HG03097 (cell line): ENCODE results near the gene APOF.
"Not testable (repeated sequence)": the region's sequence is repeated elsewhere in the genome, so short reads cannot be mapped to it uniquely, and the experiment has no call there.

Source experiments
- ATAC-seq: cut with Tn5 transposase; IDR thresholded peaks from one replicate; pipeline ENCODE4 v1.9.1; 2021; ENCODE audit not compliant: unreplicated experiment, low FRiP score

Gene APOF

GRCh38 chr12:56374726-56375597, 12.3 kb upstream of the APOF start:
- ATAC-seq = peak; percentile 4

- ATAC-seq = no peak
Measured at GRCh38 chr12:56373515-56373914, 10.9 kb upstream of the APOF start.

DNA sequence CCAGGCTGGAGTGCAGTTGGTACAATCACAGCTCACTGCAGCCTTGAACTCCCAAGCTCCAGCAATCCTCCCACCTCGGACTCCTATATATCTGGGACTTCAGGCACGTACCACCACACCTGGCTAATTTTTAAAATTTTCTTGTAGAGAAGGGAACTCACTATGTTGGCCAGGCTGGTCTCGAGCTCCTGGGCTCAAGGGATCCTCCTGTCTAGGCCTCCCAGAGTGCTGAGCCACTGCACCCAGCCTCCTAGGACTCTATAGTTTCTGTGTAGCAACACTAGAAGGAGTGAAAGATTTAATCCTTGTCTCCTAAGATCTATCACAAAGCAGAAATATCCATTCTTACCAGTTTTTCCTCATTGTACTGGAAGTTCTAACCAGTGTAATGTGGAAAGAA, 4.3 kb upstream of the APOF start:
- ATAC-seq = no peak

- ATAC-seq = no peak
Measured at GRCh38 chr12:56361487-56362129, 1.0 kb downstream of the APOF start.

GRCh38 chr12:56359851-56360767, 2.5 kb downstream of the APOF start, which contains the start of gene STAT2:
Gene STAT2, minus strand, starts transcription at chr12:56360107. Its CDS starts 3,536 bp downstream, at chr12:56356571.
- ATAC-seq = peak; percentile 91

GRCh38 chr12:56358836-56359532, 3.7 kb downstream of the APOF start:
- ATAC-seq = no peak

GRCh38 chr12:56351325-56351724, 11.3 kb downstream of the APOF start:
- no peak for ATAC-seq

DNA sequence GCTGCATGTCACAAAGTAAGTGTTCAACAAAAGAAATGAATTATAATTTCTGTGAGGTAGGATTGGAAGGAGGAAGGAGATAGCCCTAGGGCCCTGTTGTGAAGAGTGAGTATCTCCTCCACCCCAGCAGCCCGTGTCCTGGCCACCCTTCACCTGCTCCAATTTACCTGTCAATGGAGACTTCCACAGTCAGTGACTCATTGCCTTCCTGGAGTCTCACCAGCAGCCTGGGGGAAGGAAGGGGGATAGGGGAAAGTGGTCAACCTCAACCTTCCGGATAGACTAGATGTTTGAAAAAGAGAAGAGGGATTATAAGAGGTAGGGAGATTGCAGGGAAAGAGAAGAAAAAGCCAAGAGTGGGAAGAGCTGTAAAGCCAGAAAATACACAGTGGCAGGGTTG, 12.0 kb downstream of the APOF start:
- no peak for ATAC-seq

DNA sequence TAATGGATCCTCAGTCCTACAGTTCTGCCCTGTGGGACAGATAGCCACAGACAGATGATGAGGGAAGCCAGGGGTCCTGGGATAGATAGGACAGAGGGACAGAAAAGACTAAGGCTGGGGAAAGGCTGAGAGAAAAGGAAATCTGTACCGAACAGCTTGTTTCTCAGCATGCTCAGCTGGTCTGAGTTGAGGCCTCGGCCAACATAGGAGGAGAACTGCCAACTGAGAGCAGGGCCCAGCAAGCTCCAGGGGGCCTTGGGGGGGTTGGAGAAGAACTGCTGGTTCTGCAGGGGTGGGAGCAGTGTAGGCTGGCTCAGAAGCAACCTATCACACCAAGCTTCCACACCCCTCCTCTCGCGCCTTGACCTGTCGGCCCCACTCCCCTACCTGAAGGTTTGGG, 13.9 kb downstream of the APOF start:
- ATAC-seq = no peak

DNA sequence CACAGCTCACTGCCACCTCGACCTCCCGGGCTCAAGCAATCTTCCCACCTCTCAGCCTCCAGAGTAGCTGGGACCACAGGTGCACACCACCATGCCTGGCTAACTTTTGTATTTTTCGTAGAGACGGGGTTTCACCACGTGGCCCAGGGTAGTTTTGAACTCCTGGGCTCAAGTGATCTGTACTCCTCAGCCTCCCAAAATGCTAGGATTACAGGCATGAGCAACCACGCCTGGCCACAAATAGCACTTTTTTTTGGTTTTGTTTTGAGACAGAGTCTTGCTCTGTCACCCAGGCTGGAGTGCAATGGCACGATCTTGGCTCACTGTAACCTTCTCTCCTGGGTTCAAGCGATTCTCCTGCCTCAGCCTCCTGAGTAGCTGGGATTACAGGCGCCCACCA, 15.4 kb downstream of the APOF start:
- not testable (repeated sequence) for ATAC-seq

DNA sequence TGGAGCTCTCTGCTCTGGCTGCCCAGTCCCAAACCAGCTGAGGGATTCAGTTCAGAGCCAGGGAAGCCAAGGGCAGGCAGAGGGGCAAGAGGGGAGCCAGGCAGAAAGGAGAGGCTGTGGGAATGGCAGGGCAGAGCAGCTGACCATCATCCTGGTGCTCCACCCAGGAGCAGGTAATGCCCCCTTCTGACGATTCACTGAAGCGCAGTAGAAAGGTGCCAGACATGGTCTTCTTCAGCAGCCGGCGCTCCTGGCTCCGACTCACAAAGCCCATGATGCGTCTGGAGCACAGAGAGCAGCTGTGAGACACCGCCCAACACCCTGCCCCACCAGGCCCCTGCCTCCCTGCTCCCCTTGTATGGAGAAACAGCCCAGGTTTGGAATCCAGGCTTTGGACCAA, 16.0 kb downstream of the APOF start:
- ATAC-seq = no peak

DNA sequence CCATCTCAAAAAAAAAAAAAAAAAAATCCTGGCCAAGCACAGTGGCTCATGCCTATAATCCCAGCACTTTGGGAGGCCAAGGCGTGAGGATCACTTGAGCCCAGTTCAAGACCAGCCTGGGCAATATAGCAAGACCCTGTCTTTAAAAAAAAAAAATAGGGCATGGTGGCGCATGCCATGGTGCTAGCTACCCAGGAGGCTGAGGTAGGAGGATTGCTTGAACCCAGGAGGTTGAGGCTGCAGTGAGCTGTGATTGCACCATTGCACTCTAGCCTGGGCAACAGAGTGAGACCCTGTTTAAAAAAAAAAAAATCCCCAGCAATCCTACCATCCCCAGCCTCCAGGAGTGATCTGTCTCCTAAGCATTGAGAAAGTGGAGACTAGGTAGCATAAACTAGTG, 20.4 kb downstream of the APOF start:
- ATAC-seq = not testable (repeated sequence)

GRCh38 chr12:56341616-56342015, 21.0 kb downstream of the APOF start:
- no peak for ATAC-seq

GRCh38 chr12:56339158-56339422, 23.6 kb downstream of the APOF start:
- no peak for ATAC-seq

DNA sequence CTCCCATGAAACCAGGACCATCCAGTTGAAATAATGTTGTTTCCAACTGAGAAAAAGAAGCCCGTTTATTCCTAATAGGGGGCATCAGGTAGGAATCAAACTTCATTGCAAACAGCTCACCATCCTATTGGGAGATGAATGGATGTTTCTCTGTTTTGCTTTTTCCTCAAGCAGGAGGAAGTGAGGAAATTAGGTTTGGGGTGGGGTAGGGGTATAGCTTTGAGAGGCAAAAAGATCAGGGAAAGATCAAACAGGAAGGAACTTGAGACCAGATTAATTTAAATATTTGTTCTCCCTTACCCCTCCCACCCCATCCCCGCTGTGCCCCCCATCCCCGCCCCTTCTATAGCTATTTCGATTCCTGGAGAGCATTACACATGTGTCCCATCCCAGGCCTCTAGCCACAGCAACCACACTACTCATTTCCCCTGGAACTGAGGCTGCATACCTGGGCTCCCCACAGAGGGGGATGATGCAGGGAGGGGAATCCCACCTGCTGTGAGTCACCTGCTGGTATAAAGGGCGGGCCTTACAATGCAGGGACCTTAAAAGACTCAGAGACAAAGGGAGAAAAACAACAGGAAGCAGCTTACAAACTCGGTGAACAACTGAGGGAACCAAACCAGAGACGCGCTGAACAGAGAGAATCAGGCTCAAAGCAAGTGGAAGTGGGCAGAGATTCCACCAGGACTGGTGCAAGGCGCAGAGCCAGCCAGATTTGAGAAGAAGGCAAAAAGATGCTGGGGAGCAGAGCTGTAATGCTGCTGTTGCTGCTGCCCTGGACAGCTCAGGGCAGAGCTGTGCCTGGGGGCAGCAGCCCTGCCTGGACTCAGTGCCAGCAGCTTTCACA, 24.1 kb downstream of the APOF start, which contains the start of gene IL23A:
Gene IL23A (plus strand): TSS at position 577 of the 850 bp plus-strand sequence. CDS start 161 bp downstream, at position 738.
- no peak for ATAC-seq

- ATAC-seq = no peak
Measured at GRCh38 chr12:56337753-56338251, 24.9 kb downstream of the APOF start.

- no peak for ATAC-seq
Measured at GRCh38 chr12:56336361-56337167, 26.1 kb downstream of the APOF start.

DNA sequence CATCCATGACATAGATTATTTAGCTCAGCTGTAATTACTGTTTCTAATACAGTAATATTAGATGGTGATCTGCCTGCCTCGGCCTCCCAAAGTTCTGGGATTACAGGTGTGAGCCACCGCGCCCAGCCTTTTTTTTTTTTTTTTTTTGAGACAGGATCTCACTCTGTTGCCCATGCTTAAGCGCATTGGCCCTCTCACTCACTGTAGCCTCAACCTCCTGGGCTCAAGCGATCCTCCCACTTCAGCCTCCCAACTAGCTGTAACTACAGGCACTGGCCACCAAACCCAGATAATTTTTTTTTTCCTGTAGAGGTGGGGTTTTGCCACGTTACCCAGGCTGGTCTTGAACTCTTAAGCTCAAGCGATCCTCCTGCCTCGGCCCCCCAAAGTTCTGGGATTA, 27.1 kb downstream of the APOF start:
- not testable (repeated sequence) for ATAC-seq

- ATAC-seq = no peak
Measured at GRCh38 chr12:56334490-56334793, 28.2 kb downstream of the APOF start.
